Measurements from ENCODE around the gene KIF20B.

Gene KIF20B

GRCh38 chr10:89701242-89702120, at the start of gene KIF20B:
TSS of gene KIF20B (plus strand) at chr10:89701590. CDS start at chr10:89705295, 3,705 bp downstream.
- DNase-seq (ENCODE audit: low read depth) = peak; percentile 98

GRCh38 chr10:89651916-89652573, 49.3 kb upstream of the KIF20B start:
- no peak for DNase-seq (ENCODE audit: low read depth)

DNA sequence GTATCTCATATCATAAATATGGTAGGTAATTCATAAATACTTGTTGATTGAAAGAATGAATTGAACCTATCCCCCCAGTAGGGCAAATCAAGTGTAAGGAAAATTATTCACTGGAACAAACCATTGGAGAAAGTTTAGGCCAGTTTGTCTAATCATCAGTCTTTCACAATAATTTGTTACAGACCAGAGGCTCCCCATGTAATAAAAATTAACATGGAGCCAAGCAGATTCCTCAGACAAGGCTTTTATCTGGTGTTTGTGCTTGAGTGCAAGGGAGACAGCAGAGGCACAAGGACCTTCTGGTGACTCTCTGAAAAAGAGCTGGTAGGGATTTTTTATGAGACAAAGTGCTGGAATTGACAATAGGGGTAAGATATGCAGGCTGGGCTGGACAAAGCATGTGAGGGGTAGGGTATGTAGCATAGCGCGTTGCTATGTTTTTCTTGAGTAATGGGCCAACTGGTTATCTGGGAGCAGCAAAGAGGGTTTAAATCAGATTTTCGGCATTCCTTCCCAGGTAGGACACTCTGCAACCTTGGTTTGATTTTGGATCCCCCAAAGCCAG, 48.5 kb upstream of the KIF20B start:
- DNase-seq (ENCODE audit: low read depth) = no peak

DNA sequence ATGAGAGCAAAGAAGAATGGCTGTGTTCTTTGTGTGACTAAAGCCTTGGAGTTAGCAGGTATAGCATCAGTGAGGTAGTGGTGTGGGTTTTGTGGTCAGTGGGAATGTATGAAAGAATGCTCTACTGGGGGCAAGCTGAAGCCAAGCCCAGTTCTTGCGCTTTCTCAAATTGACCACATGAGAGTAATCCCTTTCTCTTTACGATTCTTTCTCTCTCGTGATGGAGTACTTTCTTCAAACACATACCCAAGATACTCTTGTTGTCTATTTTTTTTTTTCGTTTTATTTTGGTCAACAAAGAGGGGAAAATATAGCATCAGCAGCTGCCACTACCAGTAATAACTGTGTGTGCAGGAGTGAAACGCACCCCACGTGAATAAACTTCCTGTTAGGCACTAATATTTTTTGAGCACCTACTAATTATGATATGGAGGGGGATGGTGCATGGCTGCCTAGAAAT, 48.0 kb upstream of the KIF20B start:
- peak; percentile 90 for DNase-seq (ENCODE audit: low read depth)

DNA sequence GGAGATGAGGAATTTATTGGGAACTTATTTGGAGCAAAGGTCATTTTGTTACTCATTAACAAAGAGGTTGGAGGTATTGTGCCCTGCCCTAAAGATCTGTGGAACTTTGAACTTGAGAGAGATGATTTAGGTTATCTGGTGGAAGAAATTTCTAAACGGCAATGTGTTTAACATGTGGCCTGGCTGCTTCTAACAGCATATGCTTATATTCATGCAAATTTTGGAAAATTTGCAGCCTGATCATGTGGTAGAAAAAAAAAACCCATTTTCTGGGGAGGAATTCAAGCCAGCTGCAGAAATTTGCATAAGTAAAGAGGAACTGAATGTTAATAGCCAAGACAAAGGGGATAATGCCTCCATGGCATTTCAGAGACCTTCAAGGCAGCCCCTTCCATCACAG, 45.7 kb upstream of the KIF20B start:
- DNase-seq (ENCODE audit: low read depth) = no peak

DNA sequence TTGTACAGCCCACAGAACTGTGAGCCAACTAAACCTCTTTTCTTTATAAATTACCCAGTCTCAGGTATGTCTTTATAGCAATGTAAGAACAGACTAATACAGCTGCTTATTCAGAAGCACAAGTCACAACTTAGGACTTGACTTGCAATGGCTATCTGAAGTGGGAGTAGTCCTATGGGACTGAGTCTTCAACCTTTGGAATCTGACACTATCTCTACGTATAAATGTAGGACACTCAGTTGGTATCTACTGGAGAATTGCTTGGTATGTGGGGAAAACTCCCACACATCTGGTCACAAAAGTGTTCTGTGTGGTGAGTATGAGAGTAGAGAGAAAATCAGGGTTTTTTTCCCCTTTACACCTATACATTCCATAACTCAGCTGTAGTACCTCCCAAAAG, 44.1 kb upstream of the KIF20B start:
- DNase-seq (ENCODE audit: low read depth) = no peak

- DNase-seq (ENCODE audit: low read depth) = peak; percentile 81
Measured at GRCh38 chr10:89659143-89660131, 42.0 kb upstream of the KIF20B start.

DNA sequence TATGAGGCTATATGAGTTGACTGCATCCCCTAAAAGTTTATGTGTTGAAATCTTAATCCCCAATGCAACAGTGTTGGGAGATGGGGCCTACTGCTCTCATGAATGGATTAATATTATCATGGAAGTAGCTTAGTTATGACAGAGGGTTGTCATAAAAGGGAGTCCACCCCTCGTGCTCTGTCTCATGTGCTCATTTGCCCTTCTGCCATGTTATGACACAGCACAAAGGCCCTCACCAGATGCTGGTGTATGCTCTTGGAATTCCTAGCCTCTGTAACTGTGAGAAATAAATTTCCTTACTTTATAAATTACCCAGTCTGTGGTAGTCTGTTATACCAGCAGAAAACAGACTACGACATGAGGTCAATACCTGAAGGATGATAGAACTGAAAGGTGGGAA, 38.8 kb upstream of the KIF20B start:
- no peak for DNase-seq (ENCODE audit: low read depth)

DNA sequence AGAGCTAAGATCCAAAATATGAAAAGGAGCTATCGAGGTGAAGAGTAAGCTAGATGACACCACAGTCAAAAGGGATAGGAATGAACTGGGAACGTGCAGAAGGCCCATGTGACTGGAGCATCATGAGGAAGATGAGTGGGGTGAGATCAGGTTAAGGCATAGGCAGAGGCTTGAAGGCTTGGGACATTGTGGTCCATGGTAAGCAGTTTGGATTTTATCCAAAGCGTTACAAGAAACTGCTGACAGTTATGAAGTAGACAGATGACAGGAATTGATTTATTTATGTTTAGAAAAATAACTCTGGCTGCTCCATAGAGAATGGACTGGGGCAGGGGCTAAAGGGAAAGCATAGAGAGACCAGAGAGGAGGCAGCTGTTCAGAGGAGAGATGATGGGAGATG, 38.2 kb upstream of the KIF20B start:
- DNase-seq (ENCODE audit: low read depth) = no peak

DNA sequence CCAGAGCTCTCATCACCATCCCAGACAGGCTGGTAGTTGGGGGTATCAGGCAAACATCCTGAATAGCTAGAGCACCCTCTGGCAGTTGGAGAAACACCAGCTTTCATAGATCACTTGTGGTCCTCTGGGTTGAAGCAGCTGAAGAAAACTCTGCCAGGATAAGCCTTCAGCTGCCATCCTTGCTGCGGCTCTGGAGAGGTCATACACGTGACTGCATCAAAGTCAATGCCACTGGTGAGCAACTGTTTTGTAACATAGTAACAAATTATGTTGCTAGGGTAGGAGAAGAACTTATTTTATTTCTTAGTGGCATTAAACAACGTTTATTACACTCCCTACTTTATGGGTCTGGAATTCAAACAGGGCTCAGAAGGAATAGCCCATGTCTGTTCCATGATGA, 37.2 kb upstream of the KIF20B start:
- DNase-seq (ENCODE audit: low read depth) = no peak

GRCh38 chr10:89665302-89665701, 36.1 kb upstream of the KIF20B start:
- DNase-seq (ENCODE audit: low read depth) = no peak

DNA sequence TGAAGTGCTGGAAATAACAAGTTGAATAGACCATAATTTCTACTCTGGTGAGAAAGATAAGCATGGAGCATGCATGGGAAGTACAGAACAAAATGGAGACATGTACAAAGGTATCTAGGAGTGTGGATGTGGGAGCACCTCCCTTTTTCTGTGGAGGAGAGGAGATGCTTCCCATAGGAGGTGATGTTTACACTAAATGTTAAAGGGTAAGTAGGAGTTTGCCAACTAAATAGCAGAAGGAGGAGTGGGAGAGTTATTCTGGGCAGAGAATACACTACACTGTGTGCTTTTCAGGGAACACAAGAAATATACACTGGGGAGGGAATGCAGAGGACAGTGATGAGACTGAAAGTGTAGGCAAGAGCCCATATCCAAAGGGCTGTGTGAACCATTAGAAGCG, 35.3 kb upstream of the KIF20B start:
- DNase-seq (ENCODE audit: low read depth) = no peak

DNA sequence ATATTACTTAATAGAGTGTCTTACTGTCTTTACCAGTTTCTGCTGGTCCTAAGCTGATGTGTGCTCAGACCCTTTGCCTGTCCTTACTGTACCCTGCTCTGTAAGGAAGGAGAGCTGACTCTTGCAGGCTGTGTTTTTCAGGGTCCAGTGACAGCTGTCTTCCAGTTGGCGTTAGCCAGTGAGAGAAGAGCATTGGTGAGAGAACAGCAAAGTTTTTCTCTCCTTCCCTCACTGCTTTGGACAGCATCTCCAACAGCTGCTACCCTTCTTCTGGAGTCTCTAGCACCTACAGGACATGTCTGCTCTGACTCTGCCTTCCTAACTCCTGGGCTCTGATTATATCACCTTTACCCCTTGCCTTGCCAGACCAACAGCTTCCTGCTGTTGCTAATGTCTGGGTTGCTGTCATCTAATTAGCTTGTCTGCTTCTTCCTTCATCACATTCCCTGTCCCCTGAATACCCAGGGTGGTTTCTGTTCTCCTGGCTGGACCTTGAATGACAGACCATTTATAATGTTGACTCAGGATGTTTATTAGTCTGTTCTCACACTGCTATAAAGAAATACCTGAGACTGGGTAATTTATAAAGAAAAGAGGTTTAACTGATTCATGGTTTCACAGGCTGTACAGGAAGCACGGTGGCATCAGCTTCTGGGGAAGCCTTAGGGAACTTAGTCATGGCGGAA, 32.9 kb upstream of the KIF20B start:
- DNase-seq (ENCODE audit: low read depth) = no peak

DNA sequence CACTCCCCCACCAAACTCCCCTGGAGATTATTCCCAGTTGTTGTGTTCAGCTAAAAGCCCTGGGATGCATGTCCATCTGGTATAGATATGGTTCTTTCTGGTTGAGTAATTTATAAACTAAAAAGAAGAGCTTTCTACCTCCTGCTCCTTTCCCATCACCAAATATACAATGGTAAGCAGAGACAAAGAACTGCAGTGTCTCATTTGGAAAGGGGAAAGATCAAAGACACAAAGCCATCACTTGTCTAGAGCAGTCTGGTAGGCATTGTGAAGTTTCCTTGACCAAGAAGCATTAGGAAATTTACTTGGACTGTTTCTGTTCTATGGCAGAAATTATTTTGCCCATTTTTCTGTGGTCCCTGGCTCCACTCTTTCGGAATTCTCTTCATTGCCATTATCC, 31.4 kb upstream of the KIF20B start:
- no peak for DNase-seq (ENCODE audit: low read depth)

GRCh38 chr10:89670926-89671325, 30.5 kb upstream of the KIF20B start:
- no peak for DNase-seq (ENCODE audit: low read depth)

GRCh38 chr10:89677341-89677740, 24.0 kb upstream of the KIF20B start:
- DNase-seq (ENCODE audit: low read depth) = no peak

- DNase-seq (ENCODE audit: low read depth) = no peak
Measured at GRCh38 chr10:89679986-89680385, 21.4 kb upstream of the KIF20B start.

- DNase-seq (ENCODE audit: low read depth) = no peak
Measured at GRCh38 chr10:89683883-89684282, 17.5 kb upstream of the KIF20B start.

- peak; percentile 55 for DNase-seq (ENCODE audit: low read depth)
Measured at GRCh38 chr10:89684604-89685003, 16.8 kb upstream of the KIF20B start.

GRCh38 chr10:89685936-89686335, 15.5 kb upstream of the KIF20B start:
- no peak for DNase-seq (ENCODE audit: low read depth)

DNA sequence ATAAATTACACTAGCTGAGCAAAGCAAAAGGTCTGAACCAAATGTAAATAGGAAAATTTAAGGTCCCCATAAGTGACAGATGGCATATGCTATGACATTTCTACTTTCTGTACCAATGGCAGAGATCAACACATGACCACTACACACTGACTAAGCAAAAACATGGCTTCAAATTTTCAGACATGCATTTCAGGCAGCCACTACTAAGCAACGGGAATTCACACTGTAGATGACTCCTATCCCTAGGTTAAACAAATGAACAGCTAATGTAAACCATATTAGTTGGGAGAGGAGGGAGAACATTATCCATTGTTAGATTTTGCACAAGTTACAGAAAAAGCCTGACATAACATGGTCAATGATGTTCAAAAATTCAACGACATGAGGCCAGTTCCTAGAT, 11.4 kb upstream of the KIF20B start:
- no peak for DNase-seq (ENCODE audit: low read depth)
